Adrenal gland (tissue), 19 donors: ENCODE measurements around the gene CNTN2. TPM values are rescaled to one million over a fixed set of nuclear protein-coding genes. Genes with fewer than 3 reads are reported as not detected.

ENCODE experiments used
- DNase-seq, 7 donors: peaks; one replicate each; pipeline ENCODE4 v3.0.0-alpha.2; 2019 to 2020
- H3K27ac ChIP-seq, 5 donors: fragments of 200-600 bp; sonication (generic) in 4 of 5; 1 replicate in 3 of 5; 2 replicates in 2 of 5; pipeline versions ENCODE4 v1.5.1 to v1.8.0; 2016 to 2020; ENCODE audit warnings: mild to moderate bottlenecking in 1 of 5
- H3K27me3 ChIP-seq: fragments of 200-600 bp; 2 replicates; pipeline ENCODE4 v1.8.0; 2021
- H3K36me3 ChIP-seq, 2 donors: fragments of 200-600 bp; replicated peaks in 1 of 2; 1 replicate in 1 of 2; 2 replicates in 1 of 2; pipeline versions ENCODE4 v1.5.1 to v1.8.0; 2018 to 2022
- H3K4me1 ChIP-seq, 2 donors: fragments of 200-600 bp; replicated peaks in 1 of 2; 1 replicate in 1 of 2; 2 replicates in 1 of 2; pipeline versions ENCODE4 v1.5.1 to v1.8.0; 2018 to 2021
- H3K4me3 ChIP-seq, 4 donors: fragments of 200-600 bp; sonication (generic) in 3 of 4; one replicate each; pipeline ENCODE4 v1.5.1; 2016 to 2018
- H3K9me3 ChIP-seq, 3 donors: fragments of 200-600 bp; sonication (generic) in 1 of 3; replicated peaks in 1 of 3; 1 replicate in 2 of 3; 2 replicates in 1 of 3; pipeline versions ENCODE4 v1.5.1 to v1.8.0; 2016 to 2021
- POLR2A ChIP-seq, 2 donors: fragments of 450-650 bp; IDR thresholded peaks; one replicate each; pipeline ENCODE4 v1.6.1; 2017; ENCODE audit warnings: antibody characterized with exemption in 2 of 2, mild to moderate bottlenecking in 2 of 2, moderate library complexity in 1 of 2
- WGBS, 4 donors: extraction: QIAGEN DNeasy Blood & Tissue Kit in 2 of 4; methylation state at CpG; one replicate each; pipeline versions ENCODE4 v1.1.5 to v1.1.7; 2013 to 2017; 5-methylcytosine and 5-hydroxymethylcytosine counted together
- intact Hi-C, 2 donors: fragments of 100-400 bp; cut with DNase I; formaldehyde crosslinking; loops; one replicate each; pipeline versions ENCODE4 v1.14.1 to v1.15.0; 2022 to 2023
- long read RNA-seq, 10 donors: library from polyadenylated mRNA in 3 of 10; unstranded in 2 of 10; stranded (forward) in 1 of 10; transcript quantifications; one replicate each; pipeline ENCODE4 v2.0.0 and lab custom pipeline, GENCODE V29; 2021 to 2026
- polyA plus RNA-seq, 3 donors: library from polyadenylated mRNA; stranded (reverse); fragments of 200-250 nt in 2 of 3; fragments of 350-450 nt in 1 of 3; fragmentation: Illumina TruSeq in 1 of 3; extraction: RNeasy Lipid Tissue Mini Kit (QIAGEN cat#74804) in 1 of 3; gene quantifications; one replicate each; pipeline ENCODE4 v1.2.3, GENCODE V29; 2013 to 2014
- total RNA-seq, 9 donors: library from RNA; depleted of rRNA in 4 of 9; stranded (reverse); fragments of >200 nt in 4 of 9; fragments of 120-200 nt in 1 of 9; fragmentation: NEBNext Ultra II Directional in 1 of 9; extraction: Animal tissue kit (Norgen Biotek cat#: 25700) in 1 of 9; gene quantifications; one replicate each; pipeline versions ENCODE4 v1.1.0 to v1.2.4, GENCODE V29; 2013 to 2023
- TF ChIP-seq, protein P1 (sequence below), 6 experiments: fragments of 450-650 bp in 4 of 6; fragments of 200-600 bp in 2 of 6; sonication (generic) in 1 of 6; IDR thresholded peaks; 1 replicate in 5 of 6; 2 replicates in 1 of 6; pipeline versions ENCODE4 v1.5.1 to v1.8.0; 2016 to 2021; ENCODE audit warnings: antibody characterized with exemption in 6 of 6, mild to moderate bottlenecking in 2 of 6, moderate library complexity in 1 of 6
- donor health status: healthy with polysubstance abuse.
- donor health status: Bipolar disorder and iron deficiency.
- donor health status: DM: yes; HTN: yes; CAD: no.
- donor health status: DM: no; HTN: no; CAD: no.
- donor health status: DM: no; HTN: no; CAD: no.
- donor health status: DM: yes; HTN: yes; CAD: no.

CNTN2 gene, protein sequence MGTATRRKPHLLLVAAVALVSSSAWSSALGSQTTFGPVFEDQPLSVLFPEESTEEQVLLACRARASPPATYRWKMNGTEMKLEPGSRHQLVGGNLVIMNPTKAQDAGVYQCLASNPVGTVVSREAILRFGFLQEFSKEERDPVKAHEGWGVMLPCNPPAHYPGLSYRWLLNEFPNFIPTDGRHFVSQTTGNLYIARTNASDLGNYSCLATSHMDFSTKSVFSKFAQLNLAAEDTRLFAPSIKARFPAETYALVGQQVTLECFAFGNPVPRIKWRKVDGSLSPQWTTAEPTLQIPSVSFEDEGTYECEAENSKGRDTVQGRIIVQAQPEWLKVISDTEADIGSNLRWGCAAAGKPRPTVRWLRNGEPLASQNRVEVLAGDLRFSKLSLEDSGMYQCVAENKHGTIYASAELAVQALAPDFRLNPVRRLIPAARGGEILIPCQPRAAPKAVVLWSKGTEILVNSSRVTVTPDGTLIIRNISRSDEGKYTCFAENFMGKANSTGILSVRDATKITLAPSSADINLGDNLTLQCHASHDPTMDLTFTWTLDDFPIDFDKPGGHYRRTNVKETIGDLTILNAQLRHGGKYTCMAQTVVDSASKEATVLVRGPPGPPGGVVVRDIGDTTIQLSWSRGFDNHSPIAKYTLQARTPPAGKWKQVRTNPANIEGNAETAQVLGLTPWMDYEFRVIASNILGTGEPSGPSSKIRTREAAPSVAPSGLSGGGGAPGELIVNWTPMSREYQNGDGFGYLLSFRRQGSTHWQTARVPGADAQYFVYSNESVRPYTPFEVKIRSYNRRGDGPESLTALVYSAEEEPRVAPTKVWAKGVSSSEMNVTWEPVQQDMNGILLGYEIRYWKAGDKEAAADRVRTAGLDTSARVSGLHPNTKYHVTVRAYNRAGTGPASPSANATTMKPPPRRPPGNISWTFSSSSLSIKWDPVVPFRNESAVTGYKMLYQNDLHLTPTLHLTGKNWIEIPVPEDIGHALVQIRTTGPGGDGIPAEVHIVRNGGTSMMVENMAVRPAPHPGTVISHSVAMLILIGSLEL
- total RNA-seq (1 to 10 TPM in 3 of 9 donors, under 1 TPM in 5, not detected in 1; 0.08 to 3.2 (median 0.65) TPM), polyA plus RNA-seq (under 1 TPM; 0.27 to 0.72 (median 0.37) TPM)
- long read RNA-seq, donor 1 = 0 reads
- long read RNA-seq, donor 2 = 0 reads
- long read RNA-seq, donor 3 = 0 reads
- long read RNA-seq, donor 4 = 0 reads
- long read RNA-seq, donor 5 = 0 reads
- long read RNA-seq, donor 6 = 0 reads
- long read RNA-seq, donor 7, partial matches to known transcripts = 0 of 1 reads
- long read RNA-seq, donor 7, other reads (novel, unspliced or antisense) = 0 of 1 reads
- long read RNA-seq, donor 8, partial matches to known transcripts = 0 of 1 reads
- long read RNA-seq, donor 8, other reads (novel, unspliced or antisense) = 0 of 1 reads
- long read RNA-seq, donor 9 = 0 reads
- long read RNA-seq, donor 10 = 0 reads

- no peaks in the 10 kb centered on the region for H3K36me3 ChIP-seq
- no peak within 1 kb of the TSS for H3K4me3 ChIP-seq
- 14 to 30% (median 17%) methylated on average over 8 to 53 of the region's 53 CpGs for WGBS, 4 donors
- intact Hi-C loops = no loop called here
- H3K27ac ChIP-seq = no peak within 1 kb of the TSS
- H3K4me1 ChIP-seq = peaks cover 0 to 1% of the 10 kb centered on the region in 2 donors
- TF ChIP-seq POLR2A (IDR thresholded peaks at IDR 0.05) = no peak
- TF ChIP-seq, protein P1, sequence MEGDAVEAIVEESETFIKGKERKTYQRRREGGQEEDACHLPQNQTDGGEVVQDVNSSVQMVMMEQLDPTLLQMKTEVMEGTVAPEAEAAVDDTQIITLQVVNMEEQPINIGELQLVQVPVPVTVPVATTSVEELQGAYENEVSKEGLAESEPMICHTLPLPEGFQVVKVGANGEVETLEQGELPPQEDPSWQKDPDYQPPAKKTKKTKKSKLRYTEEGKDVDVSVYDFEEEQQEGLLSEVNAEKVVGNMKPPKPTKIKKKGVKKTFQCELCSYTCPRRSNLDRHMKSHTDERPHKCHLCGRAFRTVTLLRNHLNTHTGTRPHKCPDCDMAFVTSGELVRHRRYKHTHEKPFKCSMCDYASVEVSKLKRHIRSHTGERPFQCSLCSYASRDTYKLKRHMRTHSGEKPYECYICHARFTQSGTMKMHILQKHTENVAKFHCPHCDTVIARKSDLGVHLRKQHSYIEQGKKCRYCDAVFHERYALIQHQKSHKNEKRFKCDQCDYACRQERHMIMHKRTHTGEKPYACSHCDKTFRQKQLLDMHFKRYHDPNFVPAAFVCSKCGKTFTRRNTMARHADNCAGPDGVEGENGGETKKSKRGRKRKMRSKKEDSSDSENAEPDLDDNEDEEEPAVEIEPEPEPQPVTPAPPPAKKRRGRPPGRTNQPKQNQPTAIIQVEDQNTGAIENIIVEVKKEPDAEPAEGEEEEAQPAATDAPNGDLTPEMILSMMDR (IDR thresholded peaks at IDR 0.05) = no peak
- H3K9me3 ChIP-seq = no peaks in the 10 kb centered on the region
- H3K27me3 ChIP-seq = no peaks in the 10 kb centered on the region
- DNase-seq = no peak
Observed at GRCh38 chr1:205042911-205043806, at the start of gene CNTN2. CNTN2 (plus strand) TSS chr1:205043212; CDS start chr1:205053186, 9,974 bp downstream.

DNA sequence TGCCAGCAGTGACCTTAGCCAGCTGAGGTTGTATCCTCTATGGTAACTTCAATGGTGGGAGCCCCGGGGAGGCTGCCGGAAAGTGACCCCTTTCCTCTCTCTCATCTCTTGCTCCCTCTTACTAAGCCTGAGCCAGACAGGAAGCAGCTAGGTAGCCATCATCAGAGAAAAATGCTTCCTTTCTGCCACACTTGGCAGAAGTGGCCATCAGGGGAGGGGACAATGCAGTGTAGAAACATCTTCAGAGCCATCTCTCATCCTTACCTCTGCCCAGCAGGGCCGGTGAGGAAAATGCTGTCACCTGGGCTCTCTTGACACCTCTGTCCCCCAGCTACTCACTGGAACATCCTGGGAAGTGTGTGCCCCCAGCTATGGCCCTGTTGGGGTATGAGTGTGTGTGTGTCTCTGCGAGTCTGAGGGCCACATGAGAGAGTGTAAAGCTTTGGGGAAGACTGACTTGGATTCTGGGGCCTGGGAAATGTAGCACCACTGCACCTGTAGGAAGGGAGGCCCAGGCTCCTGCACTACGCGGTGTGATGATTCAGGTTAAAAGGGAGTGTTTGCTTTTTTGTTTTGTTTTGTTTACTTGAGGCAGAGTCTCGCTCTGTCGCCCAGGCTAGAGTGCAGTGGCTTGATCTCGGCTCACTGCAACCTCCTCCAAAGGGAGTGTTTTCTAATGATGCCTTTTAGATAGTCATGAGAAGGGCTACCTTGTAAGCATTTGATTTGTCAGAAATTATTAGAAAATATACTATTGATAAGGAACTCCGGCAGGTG lies 48.7 kb upstream of the CNTN2 start:
- H3K27me3 ChIP-seq = no peaks in the 10 kb centered on the region
- no peak overlapping the region for H3K27ac ChIP-seq
- H3K4me1 ChIP-seq = no peaks in the 10 kb centered on the region
- H3K9me3 ChIP-seq = no peaks in the 10 kb centered on the region
- no peak for DNase-seq
- intact Hi-C loops = loop anchor here in 1 of 2 donors (5.0 to 10.0 kb wide), 2 partner anchors 68 to 261 kb away; no protein-coding TSS in a partner anchor
- TF ChIP-seq, protein P1 (IDR thresholded peaks at IDR 0.05) = no peak
- TF ChIP-seq POLR2A (IDR thresholded peaks at IDR 0.05) = no peak
- 87 to 98% (median 92%) methylated on average over 9 to 10 of the region's 10 CpGs for WGBS, 4 donors
- H3K4me3 ChIP-seq = no peak overlapping the region
- no peaks in the 10 kb centered on the region for H3K36me3 ChIP-seq

- no peak overlapping the region for H3K4me3 ChIP-seq
- no peaks in the 10 kb centered on the region for H3K27me3 ChIP-seq
- WGBS, 4 donors = 85 to 95% (median 89%) methylated on average over 22 of the region's 22 CpGs
- no peaks in the 10 kb centered on the region for H3K4me1 ChIP-seq
- peaks cover 0 to 9% of the 10 kb centered on the region in 2 donors for H3K36me3 ChIP-seq
- intact Hi-C loops = loop anchor here in 1 of 2 donors (10.0 kb wide), 1 partner anchor 258 kb away; no protein-coding TSS in a partner anchor
- TF ChIP-seq, protein P1 (IDR thresholded peaks at IDR 0.05) = no peak
- no peak for TF ChIP-seq POLR2A (IDR thresholded peaks at IDR 0.05)
- H3K27ac ChIP-seq = peak overlapping the region in 1 of 5 donors; percentile 69
- no peak for DNase-seq
- no peaks in the 10 kb centered on the region for H3K9me3 ChIP-seq
Observed at GRCh38 chr1:204996981-204997380, 46.0 kb upstream of the CNTN2 start.
